ENCODE results near the gene TMEM11.

TMEM11 gene

DNA sequence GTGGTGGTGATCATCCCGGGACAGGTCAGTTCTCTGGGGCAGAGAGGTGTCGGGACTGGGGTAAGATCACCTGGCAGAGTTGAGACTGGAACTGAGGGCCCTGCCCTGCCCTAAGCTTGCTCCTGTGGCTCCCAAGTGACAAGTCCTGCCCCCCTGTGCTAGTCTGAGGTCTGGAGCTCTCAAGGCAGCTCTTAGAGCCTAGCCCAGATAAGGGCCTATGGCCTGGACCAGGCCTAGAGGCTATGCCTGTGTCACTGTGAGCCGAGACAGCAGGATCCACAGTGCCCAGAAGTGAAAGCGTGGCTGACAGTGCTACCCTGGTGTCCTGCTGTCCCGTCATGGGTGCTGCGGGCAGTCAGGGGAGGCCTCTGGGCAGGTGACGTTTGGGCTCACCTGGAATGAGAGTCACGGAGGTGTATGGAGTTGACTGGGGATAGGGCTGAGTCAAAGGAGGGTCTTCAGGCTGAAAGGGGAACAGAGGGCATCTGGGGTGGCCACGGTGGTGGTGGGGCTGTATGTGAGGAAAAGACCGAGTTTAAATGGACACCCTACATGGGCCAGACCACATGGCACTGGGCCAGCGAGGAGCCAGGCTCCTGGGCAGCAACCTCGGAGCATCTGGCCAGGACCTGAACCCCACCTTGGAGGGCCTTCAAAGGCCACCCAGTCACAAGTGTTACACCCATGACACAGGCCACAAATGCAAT lies 33.7 kb upstream of the TMEM11 start:
- Histone ChIP-seq H4K20me1 (ENCODE audit: control insufficient read depth, insufficient read depth, low read depth, low read length) (no peaks in the 10 kb centered on the region), H3K4me2 (ENCODE audit: low read length) (no peak overlapping the region), H3K9me2 (replicated peaks; ENCODE audit: control insufficient read depth, low read length) (no peaks in the 10 kb centered on the region), H3F3A (ENCODE audit: control insufficient read depth, insufficient read depth) (no peaks in the 10 kb centered on the region), H3K9me3 (ENCODE audit: control insufficient read depth, insufficient read depth, low read length) (no peaks in the 10 kb centered on the region), H3K4me1 (ENCODE audit: control insufficient read depth, low read length) (peaks cover 3% of the 10 kb centered on the region; the same call in 1 of the 2 replicates), H3K27me3 (ENCODE audit: control insufficient read depth, low read length) (peaks cover 24% of the 10 kb centered on the region), H3K4me3 (ENCODE audit: low read length) (no peak overlapping the region), H3K79me2 (ENCODE audit: control insufficient read depth, low read length) (no peaks in the 10 kb centered on the region), H3K36me3 (ENCODE audit: control insufficient read depth, low read length) (no peaks in the 10 kb centered on the region), H3K27ac (ENCODE audit: low read depth, low read length) (no peak overlapping the region)
- TF ChIP-seq, protein P1, sequence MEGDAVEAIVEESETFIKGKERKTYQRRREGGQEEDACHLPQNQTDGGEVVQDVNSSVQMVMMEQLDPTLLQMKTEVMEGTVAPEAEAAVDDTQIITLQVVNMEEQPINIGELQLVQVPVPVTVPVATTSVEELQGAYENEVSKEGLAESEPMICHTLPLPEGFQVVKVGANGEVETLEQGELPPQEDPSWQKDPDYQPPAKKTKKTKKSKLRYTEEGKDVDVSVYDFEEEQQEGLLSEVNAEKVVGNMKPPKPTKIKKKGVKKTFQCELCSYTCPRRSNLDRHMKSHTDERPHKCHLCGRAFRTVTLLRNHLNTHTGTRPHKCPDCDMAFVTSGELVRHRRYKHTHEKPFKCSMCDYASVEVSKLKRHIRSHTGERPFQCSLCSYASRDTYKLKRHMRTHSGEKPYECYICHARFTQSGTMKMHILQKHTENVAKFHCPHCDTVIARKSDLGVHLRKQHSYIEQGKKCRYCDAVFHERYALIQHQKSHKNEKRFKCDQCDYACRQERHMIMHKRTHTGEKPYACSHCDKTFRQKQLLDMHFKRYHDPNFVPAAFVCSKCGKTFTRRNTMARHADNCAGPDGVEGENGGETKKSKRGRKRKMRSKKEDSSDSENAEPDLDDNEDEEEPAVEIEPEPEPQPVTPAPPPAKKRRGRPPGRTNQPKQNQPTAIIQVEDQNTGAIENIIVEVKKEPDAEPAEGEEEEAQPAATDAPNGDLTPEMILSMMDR (IDR thresholded peaks at IDR 0.05; ENCODE audit: low read depth, low read length, poor library complexity, severe bottlenecking), result no peak
- TF ChIP-seq EZH2phosphoT487 (IDR thresholded peaks at IDR 0.05; ENCODE audit: borderline replicate concordance, low read length), result no peak

DNA sequence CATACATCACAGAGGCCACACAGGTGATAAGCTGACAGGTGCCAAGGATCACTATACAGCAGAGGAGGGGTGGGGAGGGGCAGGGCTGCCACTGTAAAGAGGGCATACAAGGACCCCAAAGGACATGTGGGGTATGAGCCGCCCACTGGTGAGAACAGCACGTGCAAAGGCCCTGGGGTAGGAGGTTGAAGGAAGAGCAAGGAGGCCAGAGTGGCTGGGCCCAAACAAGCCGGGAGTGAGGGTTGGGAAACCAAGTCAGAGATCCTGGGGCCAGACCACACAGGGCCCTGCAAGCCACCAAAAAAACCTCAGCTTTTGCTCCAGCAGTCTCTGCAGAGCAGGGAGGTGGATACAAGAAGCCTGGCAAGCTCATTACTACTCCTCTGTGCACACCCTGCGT lies 32.7 kb upstream of the TMEM11 start:
- H3K4me2 ChIP-seq (ENCODE audit: low read length), result no peak overlapping the region
- H3K36me3 ChIP-seq (ENCODE audit: control insufficient read depth, low read length), result no peaks in the 10 kb centered on the region
- H3K27ac ChIP-seq (ENCODE audit: low read depth, low read length), result no peak overlapping the region
- peaks cover 15% of the 10 kb centered on the region for H3K27me3 ChIP-seq (ENCODE audit: control insufficient read depth, low read length)
- no peaks in the 10 kb centered on the region for H4K20me1 ChIP-seq (ENCODE audit: control insufficient read depth, insufficient read depth, low read depth, low read length)
- H3K9me3 ChIP-seq (ENCODE audit: control insufficient read depth, insufficient read depth, low read length), result no peaks in the 10 kb centered on the region
- H3K9me2 ChIP-seq (replicated peaks; ENCODE audit: control insufficient read depth, low read length), result no peaks in the 10 kb centered on the region
- TF ChIP-seq, protein P1 (IDR thresholded peaks at IDR 0.05; ENCODE audit: low read depth, low read length, poor library complexity, severe bottlenecking), result no peak
- TF ChIP-seq EZH2phosphoT487 (IDR thresholded peaks at IDR 0.05; ENCODE audit: borderline replicate concordance, low read length), result no peak
- H3F3A ChIP-seq (ENCODE audit: control insufficient read depth, insufficient read depth), result no peaks in the 10 kb centered on the region
- H3K79me2 ChIP-seq (ENCODE audit: control insufficient read depth, low read length), result no peaks in the 10 kb centered on the region
- no peaks in the 10 kb centered on the region for H3K4me1 ChIP-seq (ENCODE audit: control insufficient read depth, low read length)
- H3K4me3 ChIP-seq (ENCODE audit: low read length), result no peak overlapping the region

DNA sequence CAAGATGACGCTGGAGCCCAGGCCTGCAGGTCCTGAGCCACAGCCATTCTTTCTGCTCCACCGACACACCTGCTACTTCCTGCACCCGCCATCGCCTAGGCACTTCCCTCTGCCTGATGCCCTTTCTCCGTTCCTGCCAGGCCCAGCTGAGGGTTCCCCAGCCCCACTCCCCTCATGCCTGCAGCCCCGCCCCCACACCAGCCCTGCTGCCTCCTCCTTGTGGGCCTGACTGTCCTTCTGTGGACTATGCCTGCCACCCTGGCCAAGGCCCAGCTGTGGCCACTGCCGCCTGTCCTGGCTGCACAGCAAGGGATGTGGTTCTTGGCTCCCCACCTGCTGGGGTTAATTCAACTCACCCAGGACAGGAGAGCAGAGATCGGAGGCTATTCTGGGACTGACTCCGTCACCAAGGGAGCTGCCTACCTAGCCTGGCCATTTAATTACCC lies 31.7 kb upstream of the TMEM11 start:
- Histone ChIP-seq H3F3A (ENCODE audit: control insufficient read depth, insufficient read depth) (no peaks in the 10 kb centered on the region), H3K9me2 (replicated peaks; ENCODE audit: control insufficient read depth, low read length) (no peaks in the 10 kb centered on the region), H4K20me1 (ENCODE audit: control insufficient read depth, insufficient read depth, low read depth, low read length) (no peaks in the 10 kb centered on the region), H3K4me2 (ENCODE audit: low read length) (no peak overlapping the region), H3K79me2 (ENCODE audit: control insufficient read depth, low read length) (no peaks in the 10 kb centered on the region), H3K27me3 (ENCODE audit: control insufficient read depth, low read length) (peaks cover 10% of the 10 kb centered on the region), H3K4me1 (ENCODE audit: control insufficient read depth, low read length) (no peaks in the 10 kb centered on the region), H3K4me3 (ENCODE audit: low read length) (no peak overlapping the region), H3K27ac (ENCODE audit: low read depth, low read length) (no peak overlapping the region), H3K9me3 (ENCODE audit: control insufficient read depth, insufficient read depth, low read length) (no peaks in the 10 kb centered on the region), H3K36me3 (ENCODE audit: control insufficient read depth, low read length) (no peaks in the 10 kb centered on the region)
- TF ChIP-seq, protein P1 (IDR thresholded peaks at IDR 0.05; ENCODE audit: low read depth, low read length, poor library complexity, severe bottlenecking), result no peak
- no peak for TF ChIP-seq EZH2phosphoT487 (IDR thresholded peaks at IDR 0.05; ENCODE audit: borderline replicate concordance, low read length)
